HUES48 (cell line): ENCODE data around the gene FBN3.
"Not testable (repeated sequence)": the region's sequence is repeated elsewhere in the genome, so short reads cannot be mapped to it uniquely, and the experiment has no call there.

Source experiments
- H3K27ac ChIP-seq: one replicate; pipeline ENCODE4 v1.7.0; 2013; ENCODE audit warnings: low read depth, low read length, inconsistent platforms
- H3K27me3 ChIP-seq: 2 replicates; pipeline ENCODE4 v1.6.1; 2013; ENCODE audit warnings: mild to moderate bottlenecking, low read length; ENCODE audit not compliant: control insufficient read depth, insufficient read depth
- H3K36me3 ChIP-seq: 2 replicates; pipeline ENCODE4 v1.6.1; 2013; ENCODE audit warnings: low read length; ENCODE audit not compliant: control insufficient read depth, insufficient read depth
- H3K4me1 ChIP-seq: 2 replicates; pipeline ENCODE4 v1.6.1; 2013; ENCODE audit warnings: mild to moderate bottlenecking, low read length; ENCODE audit not compliant: control insufficient read depth, insufficient read depth
- H3K4me3 ChIP-seq: 2 replicates; pipeline ENCODE4 v1.5.1; 2013; ENCODE audit warnings: mild to moderate bottlenecking, low read depth, low read length
- H3K9ac ChIP-seq: 2 replicates; pipeline ENCODE4 v1.6.1; 2013; ENCODE audit warnings: mild to moderate bottlenecking, low read depth, low read length, moderate library complexity
- H3K9me3 ChIP-seq: 2 replicates; pipeline ENCODE4 v1.6.1; 2013; ENCODE audit warnings: low read length; ENCODE audit not compliant: control insufficient read depth, insufficient read depth

FBN3 gene

GRCh38 chr19:8101910-8102309, 47.5 kb downstream of the FBN3 start:
- H3K27ac ChIP-seq, H3K9me3 ChIP-seq, H3K4me3 ChIP-seq, H3K9ac ChIP-seq, H3K27me3 ChIP-seq, H3K4me1 ChIP-seq: not testable (repeated sequence)
- H3K36me3 ChIP-seq, result peaks cover 83% of the 10 kb centered on the region

GRCh38 chr19:8101311-8101710, 48.1 kb downstream of the FBN3 start:
- H3K27ac ChIP-seq, result no peak overlapping the region
- H3K4me3 ChIP-seq, result no peak overlapping the region
- no peaks in the 10 kb centered on the region for H3K27me3 ChIP-seq
- H3K9ac ChIP-seq, result no peak overlapping the region
- H3K9me3 ChIP-seq, result peaks cover 8% of the 10 kb centered on the region
- peaks cover 83% of the 10 kb centered on the region for H3K36me3 ChIP-seq
- H3K4me1 ChIP-seq, result no peaks in the 10 kb centered on the region

DNA sequence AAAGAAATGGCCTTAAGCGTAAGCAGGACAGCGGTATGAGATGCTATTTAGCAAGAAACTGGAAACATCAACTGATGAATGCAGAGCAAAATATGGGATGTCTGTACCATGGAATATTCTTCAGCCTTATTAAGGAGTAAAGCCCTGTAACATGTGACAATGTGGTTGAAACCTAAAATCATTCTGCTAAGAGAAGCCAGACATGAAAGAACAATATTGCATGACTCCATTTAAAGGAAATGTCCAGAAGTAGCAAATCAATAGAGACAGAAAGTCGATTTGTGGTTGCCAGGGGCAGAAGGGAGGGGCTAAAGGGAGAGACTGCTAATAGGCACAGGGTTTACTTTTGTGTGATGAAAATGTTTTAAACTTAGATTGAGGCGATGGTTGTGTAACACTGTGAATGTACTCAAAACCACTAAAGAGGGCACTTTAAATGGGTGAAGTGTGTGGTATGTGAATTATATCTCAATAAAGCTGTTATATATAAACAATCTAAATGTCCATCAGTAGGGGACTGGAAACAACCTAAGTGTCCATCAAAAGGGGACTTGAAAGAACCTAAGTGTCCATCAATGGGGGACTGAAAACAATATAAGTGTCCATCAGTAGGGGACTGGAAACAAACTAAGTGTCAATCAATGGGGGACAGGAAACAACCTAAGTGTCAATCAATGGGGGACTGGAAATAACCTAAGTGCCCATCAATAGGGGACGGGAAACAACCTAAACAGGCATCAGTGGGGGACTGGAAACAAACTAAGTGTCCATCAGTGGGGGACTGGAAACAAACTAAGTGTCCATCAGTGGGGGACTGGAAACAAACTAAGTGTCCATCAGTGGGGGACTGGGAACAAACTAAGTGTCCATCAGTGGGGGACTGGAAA, 51.5 kb downstream of the FBN3 start:
- Histone ChIP-seq H3K36me3 (peaks cover 85% of the 10 kb centered on the region), H3K4me3 (no peak overlapping the region)

DNA sequence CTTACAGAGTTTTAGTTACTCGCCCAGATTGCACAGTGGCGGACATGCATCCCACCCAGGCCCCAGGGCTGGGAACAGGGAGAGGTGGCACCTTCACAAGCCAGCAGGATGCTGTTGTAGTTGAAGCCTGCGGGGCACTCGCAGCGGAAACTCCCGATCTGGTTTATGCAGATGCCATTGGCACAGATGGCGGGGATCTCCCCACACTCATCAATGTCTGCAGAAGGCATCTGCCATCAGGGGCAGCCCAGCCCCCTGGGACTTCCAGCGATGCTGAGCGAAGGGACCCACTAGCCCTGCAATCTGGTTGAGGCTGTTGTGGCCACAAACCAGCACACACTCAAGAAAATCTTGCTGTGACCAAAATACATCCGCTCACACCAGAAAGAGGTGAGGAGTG, 52.2 kb downstream of the FBN3 start:
- H3K4me3 ChIP-seq, result no peak overlapping the region
- peaks cover 21% of the 10 kb centered on the region for H3K9me3 ChIP-seq
- H3K9ac ChIP-seq, result no peak overlapping the region
- H3K4me1 ChIP-seq, result no peaks in the 10 kb centered on the region
- no peak overlapping the region for H3K27ac ChIP-seq
- peaks cover 79% of the 10 kb centered on the region for H3K36me3 ChIP-seq
- no peaks in the 10 kb centered on the region for H3K27me3 ChIP-seq

More for the DNA sequence above, 51.5 kb downstream of the FBN3 start:
- no peak overlapping the region for H3K27ac ChIP-seq
- no peaks in the 10 kb centered on the region for H3K4me1 ChIP-seq
- peaks cover 21% of the 10 kb centered on the region for H3K9me3 ChIP-seq
- H3K9ac ChIP-seq, result no peak overlapping the region
- H3K27me3 ChIP-seq, result no peaks in the 10 kb centered on the region

- no peaks in the 10 kb centered on the region for H3K27me3 ChIP-seq
- no peak overlapping the region for H3K4me3 ChIP-seq
- H3K4me1 ChIP-seq, result no peaks in the 10 kb centered on the region
- H3K9me3 ChIP-seq, result peaks cover 21% of the 10 kb centered on the region
- H3K27ac ChIP-seq, result no peak overlapping the region
- H3K36me3 ChIP-seq, result peaks cover 74% of the 10 kb centered on the region
- no peak overlapping the region for H3K9ac ChIP-seq
Measured at GRCh38 chr19:8096071-8096470, 53.3 kb downstream of the FBN3 start.

- Histone ChIP-seq H3K27ac (no peak overlapping the region), H3K4me3 (no peak overlapping the region), H3K27me3 (no peaks in the 10 kb centered on the region), H3K4me1 (no peaks in the 10 kb centered on the region), H3K9me3 (peaks cover 21% of the 10 kb centered on the region), H3K9ac (no peak overlapping the region), H3K36me3 (peaks cover 73% of the 10 kb centered on the region)
Measured at GRCh38 chr19:8095354-8095886, 54.0 kb downstream of the FBN3 start.

DNA sequence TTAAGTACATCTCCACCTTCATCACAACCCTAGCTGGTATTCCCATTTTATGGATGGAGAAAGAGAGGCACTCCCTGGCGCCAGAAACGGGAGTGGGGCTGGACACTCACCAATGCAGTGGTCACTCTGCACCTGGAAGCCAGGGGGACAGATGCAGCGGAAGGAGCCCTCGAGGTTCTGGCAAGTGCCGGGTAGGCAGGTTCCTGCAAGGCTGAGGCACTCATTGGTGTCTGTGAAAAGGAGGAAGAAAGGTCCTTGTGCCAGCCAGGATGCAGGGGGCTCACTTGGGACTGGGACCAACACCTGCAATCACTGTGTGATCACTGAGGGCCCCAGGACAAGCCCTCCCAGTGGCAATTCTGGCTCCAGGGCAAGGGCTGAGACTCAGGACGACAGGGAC, 55.1 kb downstream of the FBN3 start:
- no peak overlapping the region for H3K9ac ChIP-seq
- no peaks in the 10 kb centered on the region for H3K27me3 ChIP-seq
- peaks cover 21% of the 10 kb centered on the region for H3K9me3 ChIP-seq
- H3K36me3 ChIP-seq, result peaks cover 75% of the 10 kb centered on the region
- no peak overlapping the region for H3K4me3 ChIP-seq
- H3K4me1 ChIP-seq, result no peaks in the 10 kb centered on the region
- H3K27ac ChIP-seq, result no peak overlapping the region

- peaks cover 21% of the 10 kb centered on the region for H3K9me3 ChIP-seq
Measured at GRCh38 chr19:8093740-8094139, 55.7 kb downstream of the FBN3 start.

DNA sequence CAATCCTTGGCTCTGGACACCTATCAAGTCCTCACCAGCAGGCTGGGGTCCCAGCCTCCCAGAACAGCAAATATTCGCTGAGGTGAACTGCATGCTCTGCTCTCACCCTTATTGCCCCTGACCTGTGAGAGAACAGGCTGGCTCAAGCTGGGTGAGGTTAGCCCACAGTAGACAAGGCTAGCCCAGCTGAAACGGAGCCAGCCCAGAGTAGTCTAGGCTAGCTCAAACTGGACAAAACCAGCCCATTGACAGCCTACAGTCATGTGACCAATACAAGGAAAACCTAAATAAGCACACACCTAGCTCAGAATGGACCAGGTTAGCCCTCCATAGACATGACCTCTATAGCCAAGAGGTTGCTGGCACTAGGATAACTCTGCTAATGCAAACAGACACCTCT, 58.4 kb downstream of the FBN3 start:
- H3K9me3 ChIP-seq, result peaks cover 9% of the 10 kb centered on the region
- H3K9ac ChIP-seq, result no peak overlapping the region
- no peak overlapping the region for H3K27ac ChIP-seq
- H3K36me3 ChIP-seq, result peaks cover 70% of the 10 kb centered on the region
- no peaks in the 10 kb centered on the region for H3K27me3 ChIP-seq
- H3K4me3 ChIP-seq, result no peak overlapping the region
- H3K4me1 ChIP-seq, result no peaks in the 10 kb centered on the region

More at GRCh38 chr19:8093740-8094139, 55.7 kb downstream of the FBN3 start:
- no peaks in the 10 kb centered on the region for H3K4me1 ChIP-seq
- H3K4me3 ChIP-seq, result no peak overlapping the region
- H3K9ac ChIP-seq, result no peak overlapping the region
- H3K36me3 ChIP-seq, result peaks cover 78% of the 10 kb centered on the region
- no peak overlapping the region for H3K27ac ChIP-seq
- H3K27me3 ChIP-seq, result no peaks in the 10 kb centered on the region

DNA sequence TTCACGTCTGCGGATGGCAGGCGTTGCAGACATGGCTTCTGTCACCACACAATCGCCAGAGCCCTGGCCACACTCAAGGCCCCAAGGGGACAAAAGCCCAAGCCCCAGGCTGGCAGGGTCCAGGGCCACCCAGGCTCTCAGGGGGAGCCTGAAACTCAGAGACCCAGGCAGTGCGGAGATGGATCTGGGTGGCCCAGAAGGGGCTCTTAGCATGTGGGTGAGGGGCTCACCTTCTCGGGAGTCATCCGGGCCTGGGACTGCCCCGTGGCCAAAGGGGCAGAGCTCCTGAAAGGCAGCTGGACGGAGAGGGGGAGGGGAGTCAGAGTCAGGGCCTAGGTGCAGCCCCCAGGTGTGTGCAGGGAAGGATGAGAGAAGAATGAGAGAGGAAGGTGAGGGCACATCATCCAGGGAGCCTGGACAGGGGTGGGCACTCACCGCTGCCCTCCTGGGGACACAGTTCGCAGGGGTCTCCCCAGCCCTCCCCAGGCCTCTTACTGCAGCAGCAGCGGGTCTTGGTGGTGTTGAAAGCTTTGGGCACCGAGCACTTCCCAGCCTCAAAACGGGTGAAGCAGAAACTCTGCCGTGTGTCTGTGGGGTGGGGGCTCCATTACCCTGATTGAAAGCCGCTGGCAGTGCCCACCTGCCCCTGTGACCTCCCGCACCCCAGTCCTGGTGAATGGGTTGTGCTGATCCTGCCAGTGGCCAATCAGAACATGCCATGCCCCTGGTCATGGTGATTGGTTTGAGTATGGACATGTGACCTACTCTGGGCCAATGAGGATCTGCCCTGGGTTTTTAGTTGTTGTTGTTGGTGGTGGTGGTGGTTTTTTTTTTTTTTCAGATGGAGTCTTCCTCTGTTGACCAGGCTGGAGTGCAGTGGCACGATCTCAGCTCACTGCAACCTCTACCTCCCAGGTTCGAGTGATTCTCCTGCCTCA, 59.5 kb downstream of the FBN3 start:
- H3K9ac ChIP-seq, result no peak overlapping the region
- no peaks in the 10 kb centered on the region for H3K27me3 ChIP-seq
- H3K27ac ChIP-seq, result no peak overlapping the region
- H3K4me3 ChIP-seq, result no peak overlapping the region
- H3K9me3 ChIP-seq, result no peaks in the 10 kb centered on the region
- H3K4me1 ChIP-seq, result no peaks in the 10 kb centered on the region
- peaks cover 64% of the 10 kb centered on the region for H3K36me3 ChIP-seq
